ENCODE results near the gene SLC38A1.

SLC38A1 gene

GRCh38 chr12:46230983-46231382, 37.9 kb downstream of the SLC38A1 start:
- no peak for DNase-seq (ENCODE audit: low spot score)

- DNase-seq (ENCODE audit: low spot score), result no peak
These were observed 38.5 kb downstream of the SLC38A1 start for GRCh38 chr12:46230306-46230705.

GRCh38 chr12:46227616-46228015, 41.2 kb downstream of the SLC38A1 start:
- no peak for DNase-seq (ENCODE audit: low spot score)

GRCh38 chr12:46224386-46224785, 44.5 kb downstream of the SLC38A1 start:
- DNase-seq (ENCODE audit: low spot score), result peak; percentile 83

GRCh38 chr12:46223047-46223446, 45.8 kb downstream of the SLC38A1 start:
- no peak for DNase-seq (ENCODE audit: low spot score)

GRCh38 chr12:46222636-46223035, 46.2 kb downstream of the SLC38A1 start:
- DNase-seq (ENCODE audit: low spot score), result no peak

- DNase-seq (ENCODE audit: low spot score), result peak; percentile 16
These were observed 47.4 kb downstream of the SLC38A1 start for GRCh38 chr12:46221255-46222128.

- DNase-seq (ENCODE audit: low spot score), result peak; percentile 68
These were observed 48.8 kb downstream of the SLC38A1 start for GRCh38 chr12:46219877-46220655.

GRCh38 chr12:46219132-46219876, 49.5 kb downstream of the SLC38A1 start:
- no peak for DNase-seq (ENCODE audit: low spot score)

GRCh38 chr12:46218322-46219095, 50.3 kb downstream of the SLC38A1 start:
- no peak for DNase-seq (ENCODE audit: low spot score)

- DNase-seq (ENCODE audit: low spot score), result no peak
These were observed 51.1 kb downstream of the SLC38A1 start for GRCh38 chr12:46217541-46218321.

GRCh38 chr12:46214668-46215436, 54.0 kb downstream of the SLC38A1 start:
- DNase-seq (ENCODE audit: low spot score), result no peak

- peak; percentile 16 for DNase-seq (ENCODE audit: low spot score)
These were observed 56.5 kb downstream of the SLC38A1 start for GRCh38 chr12:46212108-46212982.

- no peak for DNase-seq (ENCODE audit: low spot score)
These were observed 57.9 kb downstream of the SLC38A1 start for GRCh38 chr12:46210873-46211439.

GRCh38 chr12:46209914-46210872, 58.6 kb downstream of the SLC38A1 start:
- DNase-seq (ENCODE audit: low spot score), result no peak

- DNase-seq (ENCODE audit: low spot score), result no peak
These were observed 59.7 kb downstream of the SLC38A1 start for GRCh38 chr12:46209170-46209569.

GRCh38 chr12:46208370-46208769, 60.5 kb downstream of the SLC38A1 start:
- DNase-seq (ENCODE audit: low spot score), result no peak
